Panc1 (cell line): ENCODE data around the gene ZSWIM3. TPM values are rescaled to one million over a fixed set of nuclear protein-coding genes. Genes with fewer than 3 reads are reported as not detected.
"Not testable (repeated sequence)": the region's sequence is repeated elsewhere in the genome, so short reads cannot be mapped to it uniquely, and the experiment has no call there.

Source experiments
- ATAC-seq: fragments of 200-7000 bp; cut with Tn5 transposase; 2 replicates; pipeline ENCODE4 v1.9.1; 2020; ENCODE audit warnings: mild to moderate bottlenecking, moderate library complexity
- BruUV-seq: library from RNA; stranded (reverse); fragments of 400-500 nt; replicated peaks from 2 replicates; lab custom pipeline; 2021; lab: Mats Ljungman, UMichigan
- CTCF ChIA-PET: fragments of 300-600 bp; sonication (Branson Sonifier 250); formaldehyde crosslinking; loops from one replicate; lab custom pipeline; 2022; ENCODE audit warnings: antibody characterized with exemption; lab: Charles Lee
- POLR2A ChIA-PET: fragments of 300-600 bp; sonication (Branson Sonifier 250); formaldehyde crosslinking; loops from one replicate; lab custom pipeline; 2022; ENCODE audit warnings: antibody characterized with exemption; lab: Charles Lee
- DNase-seq: peaks from one replicate; pipeline ENCODE4 v3.0.0-alpha.2; 2010; ENCODE audit warnings: low read depth, low spot score
- H3K27ac ChIP-seq: 2 replicates; pipeline ENCODE4 v1.5.1; 2011; ENCODE audit warnings: mild to moderate bottlenecking, low read length, inconsistent platforms
- H3K27me3 ChIP-seq: fragments of 200-500 bp; sonication (Bioruptor generic); 2 replicates; pipeline ENCODE4 v1.6.0; 2014; ENCODE audit warnings: low read length, inconsistent platforms; ENCODE audit not compliant: control insufficient read depth, insufficient read depth
- H3K36me3 ChIP-seq: fragments of 200-500 bp; sonication (Bioruptor generic); 2 replicates; pipeline ENCODE4 v1.5.1; 2014; ENCODE audit warnings: inconsistent platforms, mild to moderate bottlenecking, low read length, moderate library complexity; ENCODE audit not compliant: control insufficient read depth, insufficient read depth
- H3K4me1 ChIP-seq: 2 replicates; pipeline ENCODE4 v1.5.1; 2011; ENCODE audit warnings: inconsistent platforms, mild to moderate bottlenecking, low read length, moderate library complexity; ENCODE audit not compliant: control insufficient read depth, insufficient read depth
- H3K4me3 ChIP-seq, 2 experiments: 2 replicates each; pipeline ENCODE4 v1.5.1; 2011 to 2012; ENCODE audit warnings: low read depth in 2 of 2, low read length in 2 of 2, mild to moderate bottlenecking in 2 of 2, inconsistent platforms in 1 of 2, moderate library complexity in 1 of 2
- H3K9me3 ChIP-seq: fragments of 200-500 bp; sonication (Bioruptor generic); 2 replicates; pipeline ENCODE4 v1.5.1; 2014; ENCODE audit warnings: low read depth, mild to moderate bottlenecking, inconsistent platforms, low read length, moderate library complexity; ENCODE audit not compliant: control insufficient read depth, insufficient read depth
- CTCF ChIP-seq: fragments of 450-650 bp; IDR thresholded peaks from 2 replicates; pipeline ENCODE4 v1.5.1; 2017; ENCODE audit warnings: mild to moderate bottlenecking
- POLR2AphosphoS5 ChIP-seq: IDR thresholded peaks from 2 replicates; pipeline ENCODE4 v1.6.1; 2012; ENCODE audit warnings: mild to moderate bottlenecking, low read depth, low read length, moderate library complexity
- REST ChIP-seq, 2 experiments: IDR thresholded peaks; 2 replicates each; pipeline ENCODE4 v1.6.1; 2011 to 2012; ENCODE audit warnings: low read depth in 2 of 2, control low read depth in 1 of 2, low read length in 1 of 2, mild to moderate bottlenecking in 1 of 2, moderate library complexity in 1 of 2; ENCODE audit not compliant: insufficient read depth in 1 of 2
- SIN3A ChIP-seq: IDR thresholded peaks from 2 replicates; pipeline ENCODE4 v1.6.1; 2012; ENCODE audit warnings: low read depth, mild to moderate bottlenecking, low read length, moderate library complexity, borderline replicate concordance; ENCODE audit not compliant: insufficient read depth
- TCF7L2 ChIP-seq: IDR thresholded peaks from 2 replicates; pipeline ENCODE4 v1.6.1; 2011; ENCODE audit warnings: mild to moderate bottlenecking, low read depth, low read length, inconsistent platforms
- in situ Hi-C: cut with HindIII; loops from 2 replicates; pipeline ENCODE4 v1.10.0; 2016; ENCODE audit warnings: low sequenced_read_pairs, low pct_unique_long_range_greater_than_20kb
- intact Hi-C: fragments of 100-400 bp; cut with micrococcal nuclease; formaldehyde crosslinking; loops from one replicate; pipeline ENCODE4 v1.10.0; 2022; ENCODE audit not compliant: unreplicated experiment
- total RNA-seq: library from RNA; stranded (reverse); gene quantifications from one replicate; pipeline ENCODE4 v1.2.1, GENCODE V29; 2021; ENCODE audit not compliant: unreplicated experiment

The ZSWIM3 gene
- total RNA-seq, 1 experiment from 2014 or later, result 3.6 TPM

DNA sequence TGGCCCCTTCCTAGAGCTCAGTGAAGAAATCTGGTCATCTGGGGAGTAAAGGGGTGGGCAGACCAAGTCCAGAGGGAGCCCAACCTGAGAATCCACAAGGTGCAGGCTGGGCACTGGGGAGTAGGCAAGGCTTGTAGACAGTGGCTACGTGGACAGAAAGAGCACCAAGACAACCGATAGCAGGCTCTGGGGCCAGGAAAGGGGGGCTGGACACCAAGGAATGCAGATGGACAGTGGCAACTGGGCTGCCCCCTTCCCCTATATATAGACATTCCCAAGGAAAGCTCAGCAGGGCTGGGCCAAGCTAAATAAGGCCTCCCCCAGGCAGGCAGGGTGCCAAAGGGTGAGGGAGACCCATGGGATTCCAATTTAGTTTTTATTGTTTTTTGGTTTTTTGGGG, 28.8 kb upstream of the ZSWIM3 start:
- Histone ChIP-seq H3K4me3 (no peak overlapping the region), H3K9me3 (no peaks in the 10 kb centered on the region), H3K36me3 (no peaks in the 10 kb centered on the region), H3K27ac (no peak overlapping the region), H3K4me1 (no peaks in the 10 kb centered on the region), H3K27me3 (no peaks in the 10 kb centered on the region)
- ChIA-PET CTCF (no interaction called here), POLR2A (interaction anchor here (0.5 to 0.6 kb wide), 2 partner anchors 39 to 57 kb away, joined by 3 to 7 read pairs; no protein-coding TSS in a partner anchor)
- ATAC-seq (no peak), DNase-seq (no peak)
- in situ Hi-C loops, result no loop called here
- no TSS peak for BruUV-seq
- intact Hi-C loops, result no loop called here
- no peak for TF ChIP-seq REST (IDR thresholded peaks at IDR 0.05; ENCODE audit: insufficient read depth in 1 of 2, low read depth in 2 of 2, low read length in 1 of 2)
- no peak for TF ChIP-seq TCF7L2
- no peak for TF ChIP-seq CTCF
- TF ChIP-seq POLR2AphosphoS5, result no peak
- TF ChIP-seq SIN3A, result no peak

- ATAC-seq, H3K4me3 ChIP-seq, H3K9me3 ChIP-seq, DNase-seq, POLR2A ChIA-PET, BruUV-seq, in situ Hi-C loops, H3K27me3 ChIP-seq, H3K4me1 ChIP-seq, intact Hi-C loops, H3K27ac ChIP-seq, H3K36me3 ChIP-seq: not testable (repeated sequence)
- CTCF ChIA-PET, result interaction anchor here (0.6 kb wide), 1 partner anchor 16 kb away, joined by 3 read pairs; no protein-coding TSS in a partner anchor
Observed at GRCh38 chr20:45829673-45830106, 27.7 kb upstream of the ZSWIM3 start.

DNA sequence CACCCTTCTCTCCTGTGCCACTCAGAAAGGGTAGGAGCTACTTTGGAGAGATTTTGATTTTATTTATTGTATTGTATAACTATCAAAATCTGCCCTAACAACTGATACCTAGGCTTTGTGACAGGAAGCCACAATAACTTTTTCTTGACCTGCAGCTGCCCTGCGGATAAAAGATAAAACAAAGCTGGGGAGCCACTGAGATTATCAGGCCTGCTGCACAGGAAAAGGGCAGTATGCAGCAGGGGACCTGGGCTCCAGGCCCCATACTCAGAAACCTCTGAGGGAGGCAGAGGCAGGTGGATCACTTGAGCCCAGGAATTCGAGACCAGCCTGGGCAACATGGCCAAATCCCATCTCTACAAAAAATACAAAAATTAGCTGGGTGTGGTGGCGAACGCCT, 24.8 kb upstream of the ZSWIM3 start:
- Histone ChIP-seq H3K27ac (peak overlapping the region; percentile 88; the same call in 1 of the 2 replicates), H3K4me1 (peaks cover 17% of the 10 kb centered on the region), H3K27me3 (no peaks in the 10 kb centered on the region), H3K9me3 (no peaks in the 10 kb centered on the region), H3K36me3 (no peaks in the 10 kb centered on the region; the same call in 1 of the 2 replicates), H3K4me3 (no peak overlapping the region)
- ATAC-seq (no peak), DNase-seq (no peak)
- ChIA-PET POLR2A (no interaction called here), CTCF (no interaction called here)
- BruUV-seq, result no TSS peak
- intact Hi-C loops, result no loop called here
- in situ Hi-C loops, result no loop called here
- no peak for TF ChIP-seq REST (IDR thresholded peaks at IDR 0.05; ENCODE audit: insufficient read depth in 1 of 2, low read depth in 2 of 2, low read length in 1 of 2)
- TF ChIP-seq SIN3A, result no peak
- no peak for TF ChIP-seq TCF7L2
- TF ChIP-seq POLR2AphosphoS5, result no peak
